Pons (tissue), 1 donor: ENCODE measurements around the gene CKB.

ENCODE experiments used
- DNase-seq: peaks from one replicate; pipeline ENCODE4 v3.0.0-alpha.2; 2016; ENCODE audit warnings: low spot score

The CKB gene

GRCh38 chr14:103537175-103537990 is 14.8 kb upstream of the CKB start:
- DNase-seq, result no peak

GRCh38 chr14:103536693-103537092 is 14.1 kb upstream of the CKB start:
- DNase-seq, result no peak

GRCh38 chr14:103535891-103536565 is 13.4 kb upstream of the CKB start:
- DNase-seq, result no peak

- no peak for DNase-seq
Observed at GRCh38 chr14:103535081-103535890, 12.7 kb upstream of the CKB start.

GRCh38 chr14:103534576-103535061 is 12.0 kb upstream of the CKB start:
- no peak for DNase-seq

- no peak for DNase-seq
Observed at GRCh38 chr14:103533999-103534575, 11.5 kb upstream of the CKB start.

- no peak for DNase-seq
Observed at GRCh38 chr14:103533137-103533998, 10.7 kb upstream of the CKB start.

GRCh38 chr14:103532216-103533136 is 9.8 kb upstream of the CKB start:
- DNase-seq, result no peak

- DNase-seq, result no peak
Observed at GRCh38 chr14:103531421-103532215, 9.0 kb upstream of the CKB start.

- DNase-seq, result no peak
Observed at GRCh38 chr14:103530831-103531230, 8.2 kb upstream of the CKB start.

GRCh38 chr14:103530390-103530789 is 7.8 kb upstream of the CKB start:
- no peak for DNase-seq

GRCh38 chr14:103529383-103530365 is 7.0 kb upstream of the CKB start:
- DNase-seq, result no peak

GRCh38 chr14:103528587-103529382 is 6.2 kb upstream of the CKB start, which contains the start of gene TRMT61A:
Gene TRMT61A (plus strand): TSS chr14:103529196. CDS start chr14:103529979, 783 bp downstream.
- peak; percentile 89 for DNase-seq

GRCh38 chr14:103528146-103528586 is 5.5 kb upstream of the CKB start:
- DNase-seq, result no peak

GRCh38 chr14:103527408-103528145 is 4.9 kb upstream of the CKB start:
- DNase-seq, result no peak

- no peak for DNase-seq
Observed at GRCh38 chr14:103526914-103527248, 4.3 kb upstream of the CKB start.
